GM10266 (cell line): ENCODE results near the gene KLHL33.
A peak's percentile ranks its signal among the peaks of the same experiment; 100 is the strongest.
"Not testable (repeated sequence)": the region's sequence is repeated elsewhere in the genome, so short reads cannot be mapped to it uniquely, and the experiment has no call there.

ENCODE experiments used
- DNase-seq: peaks from one replicate; pipeline ENCODE4 v3.0.0; 2012; ENCODE audit errors: extremely low spot score
- CTCF ChIP-seq: IDR thresholded peaks from 2 replicates; pipeline ENCODE4 v1.5.1; 2012; ENCODE audit warnings: mild to moderate bottlenecking, low read depth; ENCODE audit not compliant: control insufficient read depth, insufficient read depth; ENCODE audit errors: missing control alignments

KLHL33 gene

GRCh38 chr14:20458031-20458789, 22.2 kb upstream of the KLHL33 start:
- TF ChIP-seq CTCF, result no peak
- DNase-seq, result no peak

- DNase-seq, result no peak
- TF ChIP-seq CTCF, result no peak
These were observed 21.0 kb upstream of the KLHL33 start for GRCh38 chr14:20456971-20457370.

- DNase-seq, result no peak
- TF ChIP-seq CTCF, result no peak
These were observed 19.7 kb upstream of the KLHL33 start for GRCh38 chr14:20455355-20456300.

GRCh38 chr14:20454516-20455354, 18.8 kb upstream of the KLHL33 start, which contains the start of the genes APEX1 and OSGEP:
Gene APEX1 (plus strand): TSS chr14:20455226. CDS start chr14:20455646, 420 bp downstream.
Gene OSGEP (minus strand): TSS chr14:20454812. CDS start chr14:20454683, 129 bp downstream.
- peak; percentile 97 for DNase-seq
- TF ChIP-seq CTCF, result no peak

GRCh38 chr14:20452831-20453230, 16.9 kb upstream of the KLHL33 start:
- DNase-seq, result not testable (repeated sequence)

- DNase-seq, result no peak
- TF ChIP-seq CTCF, result no peak
These were observed 10.9 kb upstream of the KLHL33 start for GRCh38 chr14:20446889-20447288.

- DNase-seq, result not testable (repeated sequence)
These were observed 7.7 kb upstream of the KLHL33 start for GRCh38 chr14:20443650-20444049.

- no peak for TF ChIP-seq CTCF
- DNase-seq, result no peak
These were observed 5.5 kb upstream of the KLHL33 start for GRCh38 chr14:20441461-20441860.
